Subcutaneous abdominal adipose tissue (tissue), 5 donors: ENCODE results near the gene SYNC.
A peak's percentile ranks its signal among the peaks of the same experiment; 100 is the strongest.
"Not testable (repeated sequence)": the region's sequence is repeated elsewhere in the genome, so short reads cannot be mapped to it uniquely, and the experiment has no call there.

ENCODE experiments used
- H3K27ac ChIP-seq: one replicate; pipeline ENCODE4 v1.7.0; 2013; ENCODE audit warnings: low read depth, mild to moderate bottlenecking, inconsistent platforms, low read length, moderate library complexity
- H3K27me3 ChIP-seq, 5 donors: one replicate each; pipeline ENCODE4 v1.7.0; 2013; ENCODE audit warnings: low read length in 5 of 5, inconsistent platforms in 1 of 5; ENCODE audit not compliant: control insufficient read depth in 5 of 5, insufficient read depth in 4 of 5
- H3K36me3 ChIP-seq, 5 donors: one replicate each; pipeline ENCODE4 v1.7.0; 2013; ENCODE audit warnings: low read length in 5 of 5; ENCODE audit not compliant: control insufficient read depth in 5 of 5, insufficient read depth in 5 of 5
- H3K4me1 ChIP-seq, 5 donors: one replicate each; pipeline ENCODE4 v1.7.0; 2013; ENCODE audit warnings: low read length in 5 of 5, mild to moderate bottlenecking in 3 of 5, moderate library complexity in 1 of 5; ENCODE audit not compliant: control insufficient read depth in 5 of 5, insufficient read depth in 5 of 5
- H3K4me3 ChIP-seq, 5 donors: one replicate each; pipeline ENCODE4 v1.7.0; 2013; ENCODE audit warnings: low read length in 5 of 5, low read depth in 1 of 5
- H3K9ac ChIP-seq, 5 donors: one replicate each; pipeline ENCODE4 v1.7.0; 2013; ENCODE audit warnings: low read length in 5 of 5, mild to moderate bottlenecking in 4 of 5, moderate library complexity in 3 of 5
- H3K9me3 ChIP-seq, 5 donors: one replicate each; pipeline ENCODE4 v1.7.0; 2013; ENCODE audit warnings: low read length in 5 of 5; ENCODE audit not compliant: control insufficient read depth in 5 of 5
- donor health status: healthy.
- donor health status: healthy.
- donor health status: healthy.
- donor health status: healthy.
- donor health status: healthy.

Gene SYNC

DNA sequence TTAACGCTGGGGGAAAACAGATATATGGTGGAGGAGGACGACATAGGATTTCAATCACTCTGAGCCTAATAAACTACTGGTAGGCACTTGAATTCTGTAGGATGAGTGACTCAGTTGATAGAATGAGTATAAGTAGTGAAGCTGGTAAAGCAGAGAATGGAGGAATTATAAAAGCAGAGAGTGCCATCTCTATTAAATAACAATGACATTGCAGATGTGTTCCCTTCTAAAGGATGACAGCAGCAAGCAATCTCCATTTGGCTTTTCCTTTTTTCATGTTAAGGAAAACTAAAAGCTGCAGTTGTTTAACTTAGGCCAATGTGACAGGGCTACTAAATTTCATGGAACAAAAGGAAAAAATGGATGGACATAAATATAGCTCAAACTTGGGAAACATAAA lies 69.7 kb downstream of the SYNC start:
- Histone ChIP-seq H3K36me3 (peaks cover 4 to 31% (median 11%) of the 10 kb centered on the region in 5 donors), H3K9ac (peak overlapping the region in 1 of 5 donors; percentile 2), H3K9me3 (no peaks in the 10 kb centered on the region), H3K4me3 (no peak overlapping the region), H3K4me1 (no peaks in the 10 kb centered on the region), H3K27ac (no peak overlapping the region), H3K27me3 (no peaks in the 10 kb centered on the region)

DNA sequence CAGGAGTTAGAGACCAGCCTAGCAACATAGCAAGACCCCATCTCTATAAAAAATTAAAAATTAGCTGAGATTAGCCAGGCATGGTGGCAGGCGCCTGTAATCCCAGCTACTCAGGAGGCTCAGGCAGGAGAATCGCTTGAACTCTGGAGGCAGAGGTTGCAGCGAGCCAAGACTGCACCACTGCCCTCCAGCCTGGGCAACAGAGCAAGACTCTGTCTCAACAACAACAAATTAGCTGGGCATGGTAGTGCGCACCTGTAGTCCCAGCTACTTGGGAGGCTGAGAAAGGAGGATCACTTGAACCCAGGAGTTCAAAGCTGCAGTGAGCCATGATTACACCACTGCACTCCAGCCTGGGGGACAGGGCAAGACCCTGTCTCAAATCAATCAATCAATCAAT lies 72.4 kb downstream of the SYNC start:
- H3K27ac ChIP-seq, H3K9ac ChIP-seq, H3K4me3 ChIP-seq, H3K4me1 ChIP-seq, H3K27me3 ChIP-seq, H3K9me3 ChIP-seq: not testable (repeated sequence)
- H3K36me3 ChIP-seq, result peaks cover 10 to 47% (median 18%) of the 10 kb centered on the region in 5 donors
